HG03280 (cell line): ENCODE measurements around the gene SLC25A26.

Source experiments
- ATAC-seq: cut with Tn5 transposase; IDR thresholded peaks from one replicate; pipeline ENCODE4 v1.9.1; 2021; ENCODE audit warnings: mild to moderate bottlenecking, moderate library complexity; ENCODE audit not compliant: unreplicated experiment

The SLC25A26 gene, protein sequence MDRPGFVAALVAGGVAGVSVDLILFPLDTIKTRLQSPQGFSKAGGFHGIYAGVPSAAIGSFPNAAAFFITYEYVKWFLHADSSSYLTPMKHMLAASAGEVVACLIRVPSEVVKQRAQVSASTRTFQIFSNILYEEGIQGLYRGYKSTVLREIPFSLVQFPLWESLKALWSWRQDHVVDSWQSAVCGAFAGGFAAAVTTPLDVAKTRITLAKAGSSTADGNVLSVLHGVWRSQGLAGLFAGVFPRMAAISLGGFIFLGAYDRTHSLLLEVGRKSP

DNA sequence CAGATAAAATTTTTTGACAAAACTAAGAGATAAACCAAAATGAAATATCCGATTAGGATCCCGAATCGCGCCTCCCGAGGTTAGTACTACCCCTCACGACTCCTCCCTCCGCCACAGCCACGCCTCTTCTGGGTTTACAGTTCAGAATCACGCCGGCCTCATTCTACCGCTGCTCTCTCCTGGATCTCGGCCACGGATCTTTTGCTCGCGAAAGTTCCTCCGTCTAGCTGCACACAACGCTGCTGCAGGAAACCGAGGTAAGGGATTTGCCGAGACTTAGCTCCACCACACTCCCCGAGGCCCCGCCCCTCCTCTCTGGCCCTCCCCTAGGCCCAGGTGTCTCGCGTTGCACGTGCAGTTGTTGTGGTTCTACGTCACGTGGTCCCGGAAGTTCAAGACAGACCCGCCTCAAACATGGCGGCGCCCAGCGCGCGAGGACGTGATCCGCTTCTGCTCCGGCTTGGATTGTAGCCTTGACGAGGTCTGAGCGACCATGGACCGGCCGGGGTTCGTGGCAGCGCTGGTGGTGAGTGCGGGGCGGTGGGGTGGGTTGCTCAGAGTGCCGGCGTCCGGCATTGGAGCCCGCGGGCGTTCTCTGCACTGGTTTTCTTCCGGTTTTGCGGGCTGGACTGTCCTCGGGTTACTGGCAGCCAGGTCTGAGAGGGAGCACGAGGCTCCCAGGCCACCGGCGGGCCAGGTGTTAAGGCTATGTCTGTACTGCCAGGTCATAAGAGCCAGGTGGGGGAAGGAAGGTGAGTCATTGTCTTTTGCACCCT is at the start of gene SLC25A26:
TSS of gene SLC25A26 (plus strand) at position 400 of the 776 bp plus-strand sequence. CDS start at position 494, 94 bp downstream.
- peak; percentile 99 for ATAC-seq

DNA sequence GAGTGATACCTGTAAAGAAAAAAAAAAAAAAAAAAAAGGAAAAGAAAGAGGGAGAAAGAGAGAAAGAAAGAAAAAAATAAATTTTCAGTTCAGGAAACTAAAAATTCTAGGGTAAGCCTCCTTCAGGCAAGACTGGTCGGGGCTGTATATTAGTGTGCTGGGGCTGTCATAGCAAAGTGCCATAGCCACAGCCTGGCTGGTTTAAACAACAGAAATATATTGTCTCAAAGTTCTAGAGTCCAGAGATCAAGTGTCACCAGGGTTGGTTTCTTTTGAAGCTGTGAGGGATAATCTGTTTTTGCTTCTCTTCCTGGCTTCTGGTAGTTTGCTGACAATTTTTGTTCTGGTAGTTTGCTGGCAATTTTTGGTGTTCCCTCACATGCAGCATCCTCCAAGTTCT is 48.4 kb upstream of the SLC25A26 start:
- ATAC-seq: no peak

DNA sequence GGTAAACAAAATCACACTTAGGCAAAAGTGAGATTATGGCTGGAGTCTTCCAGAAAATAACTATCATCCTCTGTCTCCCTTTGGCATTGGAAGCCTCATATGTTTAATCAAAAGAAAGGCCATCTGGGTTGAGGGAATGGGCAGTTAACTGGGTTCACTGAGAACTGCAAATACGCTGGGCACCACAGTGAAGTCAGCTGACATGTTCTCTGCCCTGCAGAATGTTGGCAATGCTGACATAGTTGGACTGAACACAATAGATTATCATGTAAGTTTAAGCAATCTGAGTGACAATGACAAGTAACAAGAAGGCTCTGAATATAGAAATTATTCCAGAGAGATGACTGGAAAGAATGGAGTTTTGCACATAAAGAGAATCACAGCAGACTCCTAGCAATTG is 43.8 kb upstream of the SLC25A26 start:
- ATAC-seq: no peak

DNA sequence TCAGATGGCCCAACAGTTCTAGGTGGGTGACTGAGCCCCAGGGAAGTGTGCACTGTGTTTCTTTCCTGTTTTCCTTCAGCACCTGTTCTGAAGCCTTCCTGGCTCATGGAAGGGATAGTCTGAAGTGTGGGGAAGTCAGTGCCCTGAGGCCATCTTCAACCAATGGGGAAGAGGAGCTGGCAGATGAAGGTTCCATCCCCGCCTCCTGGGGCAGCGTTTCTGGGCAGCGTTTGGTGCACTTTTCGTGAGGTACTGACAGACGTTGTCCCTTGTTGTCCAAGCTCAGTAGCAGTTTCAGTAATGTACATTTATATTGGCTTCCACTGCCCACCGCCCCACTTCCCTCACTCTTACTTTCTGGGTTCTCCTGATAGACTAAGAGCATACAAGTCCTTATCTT is 42.6 kb upstream of the SLC25A26 start:
- ATAC-seq: no peak

DNA sequence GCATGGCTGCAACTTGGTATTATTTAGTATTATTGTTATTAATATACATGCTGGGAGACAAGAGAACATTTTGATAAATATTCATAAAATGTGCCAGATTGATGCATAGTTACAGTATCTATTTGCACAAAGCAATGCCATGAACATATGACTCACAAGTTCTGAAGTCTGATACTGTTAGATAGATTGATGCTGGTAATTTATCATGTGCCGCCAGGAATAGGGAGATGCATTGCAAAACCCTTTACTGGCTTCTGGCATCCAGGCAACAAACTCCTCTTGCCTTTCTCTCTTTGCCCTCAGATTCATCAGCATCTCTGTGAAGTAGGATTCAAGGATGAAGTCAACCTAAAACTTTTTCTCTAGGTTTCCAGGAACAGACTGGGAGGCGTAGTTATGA is 41.0 kb upstream of the SLC25A26 start:
- ATAC-seq: no peak

DNA sequence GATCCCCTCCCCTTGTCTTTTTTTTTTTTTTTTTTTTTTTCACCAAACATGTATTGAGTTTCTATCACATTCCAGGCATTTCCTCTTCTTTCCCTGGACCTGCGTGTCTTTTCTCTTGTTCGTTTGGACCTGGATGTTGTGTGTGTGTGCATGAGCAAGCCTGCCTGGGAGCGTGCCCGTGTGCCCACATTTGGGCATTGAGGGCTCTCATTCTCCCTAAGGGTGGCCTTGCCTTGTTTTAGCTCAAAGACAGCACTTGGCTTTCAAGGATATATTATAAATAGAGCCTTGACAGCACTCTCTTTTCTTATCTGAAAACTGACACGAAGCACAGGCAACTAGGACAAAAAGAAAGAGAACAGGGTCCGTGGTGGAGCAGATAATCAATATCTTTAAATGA is 39.0 kb upstream of the SLC25A26 start:
- no peak for ATAC-seq

DNA sequence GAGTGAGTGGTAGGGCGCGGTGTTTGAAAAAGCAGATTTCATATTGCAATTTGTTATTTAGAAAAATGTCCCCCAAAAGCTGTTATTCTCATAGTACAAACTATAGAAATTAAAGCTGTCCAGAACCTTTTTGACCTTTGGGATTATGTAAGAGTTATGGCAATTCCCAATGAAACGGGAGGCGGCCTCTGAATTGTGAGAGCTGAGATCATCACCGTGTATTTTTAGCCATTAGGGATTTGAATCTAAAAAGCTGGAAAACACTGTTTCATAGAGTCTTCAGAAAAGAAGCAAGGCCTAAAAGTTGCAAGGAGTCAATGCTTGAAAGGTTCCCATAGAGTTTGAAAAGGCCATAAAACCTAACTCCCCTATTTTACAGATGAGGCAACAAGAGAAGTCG is 38.6 kb upstream of the SLC25A26 start:
- ATAC-seq: no peak

DNA sequence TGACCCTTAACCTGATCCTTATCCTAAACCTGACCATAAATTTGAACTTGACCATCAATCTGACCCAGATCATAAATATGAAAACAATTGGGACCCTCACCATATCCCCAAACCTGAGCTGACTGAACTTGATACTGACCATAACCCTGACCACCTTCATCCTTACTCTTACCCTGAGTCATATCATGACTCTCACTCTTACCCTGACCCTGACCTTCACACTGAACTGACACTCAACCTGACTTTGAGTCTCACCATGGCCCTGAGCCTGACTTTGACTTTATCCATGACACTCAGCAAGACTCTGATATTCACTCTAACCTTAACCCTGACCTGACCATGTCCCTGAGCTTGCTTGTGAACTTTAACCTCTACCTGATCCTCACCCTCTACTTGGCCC is 34.3 kb upstream of the SLC25A26 start:
- ATAC-seq: no peak

DNA sequence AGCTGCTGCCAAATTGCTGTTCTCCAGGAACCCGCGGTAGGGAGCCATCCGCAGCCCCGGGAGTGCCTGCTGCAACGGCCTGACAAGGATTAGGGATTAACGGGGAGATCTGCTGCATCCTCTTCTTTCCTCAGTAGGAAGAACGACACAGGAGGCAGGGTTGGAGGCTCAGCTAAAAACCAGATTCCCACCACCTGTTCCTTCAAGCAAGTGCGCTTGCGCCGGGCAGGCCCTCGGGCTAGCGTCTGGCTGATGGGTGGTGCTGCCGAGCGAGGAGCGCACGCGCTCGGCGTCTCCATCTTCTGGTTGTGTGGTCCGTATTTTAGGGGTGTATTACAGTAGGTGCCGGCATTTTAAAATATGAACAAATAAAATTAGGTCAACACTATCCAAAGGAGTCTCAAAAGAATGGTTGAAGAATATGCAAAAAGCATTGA is 25.4 kb upstream of the SLC25A26 start:
- ATAC-seq: no peak

DNA sequence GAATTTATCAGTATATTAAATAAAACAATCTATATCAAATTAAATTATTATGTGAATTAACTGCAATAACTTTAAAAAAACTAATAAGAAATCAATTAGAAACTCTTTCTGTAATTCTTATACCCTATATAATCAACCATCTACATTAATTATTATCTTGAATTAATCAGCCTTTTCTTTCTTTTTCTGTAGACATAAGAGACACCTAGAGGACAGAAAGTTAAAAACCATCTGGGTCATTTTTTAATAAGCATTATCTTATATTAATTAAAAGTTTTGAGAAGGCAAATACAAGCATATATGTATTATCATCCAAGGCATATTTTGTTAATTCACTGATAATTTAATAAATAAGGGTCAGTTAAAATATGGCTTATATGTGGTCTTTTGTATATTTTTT is 24.2 kb upstream of the SLC25A26 start:
- no peak for ATAC-seq

DNA sequence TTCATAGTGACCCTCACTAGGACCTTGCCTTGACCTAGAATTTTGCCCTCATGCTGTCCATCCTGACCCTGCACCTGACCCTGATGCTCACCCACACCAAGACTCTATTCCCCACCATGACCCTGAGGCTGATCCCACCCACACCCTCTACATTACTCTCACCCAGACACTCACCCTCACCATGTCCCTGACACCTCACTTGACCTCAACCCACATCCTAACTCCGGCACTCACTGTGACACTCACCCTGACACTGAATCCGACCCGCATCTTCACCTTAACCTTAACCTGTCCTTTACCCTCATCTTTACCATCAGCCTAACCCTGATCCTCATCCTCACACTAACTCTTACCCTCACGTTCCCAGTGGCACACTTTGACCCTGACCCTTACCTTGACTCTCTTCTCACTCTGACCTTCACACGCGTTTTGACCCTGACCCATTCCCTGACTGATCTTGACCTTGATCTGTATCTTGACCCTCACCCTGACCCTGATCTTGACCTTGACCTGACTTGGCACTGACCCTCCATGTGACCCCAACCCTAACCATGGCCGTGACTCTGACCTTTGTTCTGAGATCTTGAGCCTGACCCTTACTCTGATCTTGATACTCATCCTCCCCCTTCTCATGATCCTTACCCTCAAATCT is 22.2 kb upstream of the SLC25A26 start:
- no peak for ATAC-seq

DNA sequence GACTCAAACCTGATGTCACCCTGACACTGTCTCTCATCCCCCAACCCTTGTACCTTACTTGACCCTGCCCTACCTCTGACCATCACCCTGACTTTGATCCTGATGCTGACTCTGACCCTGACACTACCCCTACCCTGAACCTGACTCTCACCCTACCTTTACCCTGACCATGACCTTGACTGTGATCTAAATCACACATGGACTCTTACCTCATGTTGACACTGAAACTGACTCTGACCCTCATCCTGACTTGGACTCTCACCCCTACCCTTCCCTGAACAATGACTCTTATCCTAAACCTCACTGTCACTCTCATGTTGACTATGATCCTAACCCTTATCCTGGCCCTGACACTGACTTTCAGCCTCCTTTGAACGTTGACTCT is 21.7 kb upstream of the SLC25A26 start:
- ATAC-seq: no peak

DNA sequence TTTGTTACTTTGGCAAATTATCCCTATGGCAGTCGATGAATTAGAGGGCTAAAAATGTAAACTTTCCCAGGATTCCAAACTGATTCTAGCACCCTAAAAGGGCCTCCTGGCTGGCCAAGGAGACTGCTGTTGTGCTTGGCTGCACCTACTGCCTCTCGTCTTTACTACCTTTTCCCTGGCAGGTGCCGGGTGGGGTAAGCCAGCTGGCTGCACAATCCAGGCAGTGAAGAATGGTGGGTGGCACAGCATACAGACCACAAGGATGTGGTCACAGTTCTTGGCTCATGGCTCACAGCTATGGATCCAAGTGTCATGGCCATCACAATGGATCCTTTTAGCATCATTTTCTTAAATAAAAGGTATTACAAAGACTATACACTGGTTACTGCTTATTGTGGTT is 20.7 kb upstream of the SLC25A26 start:
- no peak for ATAC-seq

DNA sequence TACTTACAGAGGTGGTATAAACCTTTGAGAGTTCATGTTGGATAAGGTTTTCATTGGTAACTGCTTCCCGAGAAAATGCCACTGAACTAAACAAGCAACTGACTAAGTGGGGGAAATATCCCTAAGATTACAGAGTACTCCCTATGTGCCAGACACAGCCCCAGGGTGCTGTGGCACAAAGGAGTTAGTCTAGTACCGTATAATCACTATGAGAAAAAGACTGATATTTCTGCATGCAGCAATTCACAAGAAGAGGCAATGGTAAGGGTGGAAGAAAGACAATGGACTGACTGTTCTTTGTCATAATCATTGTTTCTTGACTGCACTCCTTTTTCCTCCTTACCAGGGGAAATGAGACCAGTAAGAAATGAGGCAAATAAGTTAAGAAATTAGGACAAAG is 20.0 kb upstream of the SLC25A26 start:
- no peak for ATAC-seq

DNA sequence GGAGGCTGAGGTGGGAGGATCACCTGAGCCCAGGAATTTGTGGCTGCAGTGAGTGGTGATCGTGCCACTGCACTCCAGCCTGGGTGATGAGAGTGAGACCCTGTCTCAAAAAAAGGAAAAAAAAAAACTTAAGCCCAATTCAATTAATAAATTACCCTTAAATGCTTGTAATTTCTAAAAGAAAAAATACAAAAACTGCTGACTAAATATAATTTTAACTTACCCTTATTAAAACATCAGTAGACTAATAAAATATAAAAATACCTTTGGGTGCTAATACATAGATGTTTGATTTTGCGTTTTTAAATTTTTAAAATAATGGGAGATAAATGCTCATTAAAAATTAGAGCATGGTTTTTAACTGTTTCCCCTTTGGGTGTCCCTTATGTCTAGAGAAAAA is 17.5 kb upstream of the SLC25A26 start:
- ATAC-seq: no peak

DNA sequence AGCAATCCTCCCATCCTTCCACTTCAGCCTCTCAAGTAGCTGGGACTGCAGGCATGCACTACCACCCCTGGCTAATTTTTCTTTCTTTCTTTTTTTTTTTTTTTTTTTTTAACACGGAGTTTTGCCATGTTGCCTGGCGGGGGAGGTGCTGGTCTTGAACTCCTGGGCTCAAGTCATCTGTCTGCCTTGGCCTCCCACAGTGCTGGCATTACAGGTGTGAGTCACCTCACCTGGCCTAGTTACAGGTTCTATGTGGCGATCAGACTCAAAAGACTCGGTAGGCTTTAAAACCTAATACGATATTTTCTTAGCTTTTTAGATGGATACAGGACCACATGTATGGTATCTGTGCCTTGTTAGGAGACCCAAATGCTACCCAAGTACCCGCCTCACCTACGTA is 14.0 kb upstream of the SLC25A26 start:
- no peak for ATAC-seq

DNA sequence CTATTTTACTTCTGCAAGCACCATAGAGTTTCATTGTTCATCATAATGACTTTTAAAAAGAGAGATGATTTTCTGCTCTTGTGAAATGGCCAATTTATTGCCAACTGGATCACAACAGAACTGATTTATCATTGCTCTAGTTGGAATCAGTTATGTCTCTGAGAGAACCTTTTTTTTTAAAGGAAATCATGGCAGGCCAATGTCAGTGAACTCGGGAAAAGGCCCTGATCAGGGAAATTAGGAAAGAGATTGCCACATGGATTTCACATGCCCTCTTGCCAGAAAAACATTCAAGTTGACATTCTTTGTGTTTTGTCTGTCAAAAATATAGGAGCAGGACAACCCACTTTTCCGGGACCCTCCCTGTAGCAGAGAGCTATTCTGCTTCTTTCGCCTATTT is 12.6 kb upstream of the SLC25A26 start:
- ATAC-seq: no peak

DNA sequence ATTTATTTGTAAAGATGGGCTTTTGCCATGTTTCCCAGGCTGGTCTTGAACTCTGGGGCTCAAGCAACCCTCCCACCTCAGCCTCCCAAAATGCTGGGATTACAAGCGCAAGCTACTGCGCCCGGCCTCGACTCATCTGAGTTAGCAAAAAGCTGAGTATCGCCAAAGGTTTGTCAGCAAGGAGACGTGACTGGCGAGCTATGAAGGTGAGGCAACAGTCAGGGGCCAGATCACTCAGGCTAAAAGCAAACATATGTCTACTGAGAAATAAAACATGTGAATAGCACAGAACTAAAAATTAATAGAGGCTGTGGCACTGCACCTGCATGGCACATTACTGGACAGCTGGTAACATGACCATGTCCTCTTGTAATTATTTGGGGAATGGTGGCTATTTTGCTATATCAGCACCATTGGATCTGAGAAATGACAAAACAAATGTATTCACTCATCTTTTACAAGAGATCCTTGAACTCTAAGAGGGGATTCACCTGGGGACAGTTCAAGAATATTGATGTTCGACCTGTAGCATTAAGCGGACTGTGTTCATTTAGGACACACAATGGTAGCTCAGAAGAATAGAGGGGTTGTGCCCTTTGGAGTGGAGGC is 10.0 kb upstream of the SLC25A26 start:
- no peak for ATAC-seq

DNA sequence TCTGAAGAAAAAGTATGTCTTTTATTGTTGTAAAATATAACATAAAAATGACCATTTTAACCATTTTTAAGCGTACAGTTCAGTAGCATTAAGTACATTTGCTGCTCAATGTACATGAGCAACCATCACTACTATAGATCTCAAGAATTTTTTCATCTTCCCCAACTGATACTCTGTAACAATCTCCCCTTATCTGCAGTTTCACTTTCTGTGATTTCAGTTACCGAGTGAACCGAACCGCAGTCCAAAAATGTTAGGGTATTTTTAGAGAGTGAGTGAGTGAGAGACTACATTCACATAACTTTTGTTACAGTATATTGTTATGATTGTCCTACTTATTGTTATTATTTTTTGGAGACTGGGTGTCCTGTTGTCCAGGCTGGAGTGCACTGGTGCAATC is 9.0 kb upstream of the SLC25A26 start:
- ATAC-seq: peak; percentile 85

DNA sequence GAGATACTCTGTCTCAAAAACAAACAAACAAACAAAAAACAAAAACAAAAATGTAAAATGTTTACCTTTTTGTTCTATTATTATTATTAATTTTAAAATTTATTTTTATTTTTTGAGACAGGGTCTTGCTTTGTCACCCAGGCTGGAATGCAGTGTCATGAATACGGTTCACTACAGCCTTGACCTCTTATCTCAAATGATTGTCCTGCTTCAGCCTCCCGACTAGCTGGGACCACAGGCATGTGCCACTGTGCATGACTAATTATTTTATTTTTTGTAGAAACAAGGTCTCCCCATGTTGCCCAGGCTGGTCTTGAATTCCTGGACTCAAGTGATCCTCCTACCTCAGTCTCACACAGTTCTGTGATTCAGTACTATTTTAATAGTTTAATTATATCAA is 5.7 kb upstream of the SLC25A26 start:
- ATAC-seq: no peak

DNA sequence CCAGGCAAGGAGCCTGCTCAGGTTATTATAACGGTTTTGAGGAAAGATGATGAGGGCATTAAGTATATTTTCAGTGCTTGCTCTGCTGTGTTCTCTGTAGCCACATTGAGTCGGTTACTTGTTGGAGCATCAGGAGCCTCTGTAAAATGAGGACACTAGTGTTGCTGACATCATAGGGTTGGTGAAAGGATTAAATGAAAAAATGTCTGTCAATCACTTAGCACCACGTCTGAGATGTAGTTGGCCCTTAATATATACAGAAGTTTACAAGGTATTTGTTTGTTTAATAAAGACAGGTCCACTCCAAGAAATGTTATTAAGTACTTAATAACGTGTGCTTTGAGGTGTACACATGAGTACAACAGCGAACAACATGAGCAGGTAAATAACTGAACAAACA is 735 bp upstream of the SLC25A26 start:
- ATAC-seq: no peak

DNA sequence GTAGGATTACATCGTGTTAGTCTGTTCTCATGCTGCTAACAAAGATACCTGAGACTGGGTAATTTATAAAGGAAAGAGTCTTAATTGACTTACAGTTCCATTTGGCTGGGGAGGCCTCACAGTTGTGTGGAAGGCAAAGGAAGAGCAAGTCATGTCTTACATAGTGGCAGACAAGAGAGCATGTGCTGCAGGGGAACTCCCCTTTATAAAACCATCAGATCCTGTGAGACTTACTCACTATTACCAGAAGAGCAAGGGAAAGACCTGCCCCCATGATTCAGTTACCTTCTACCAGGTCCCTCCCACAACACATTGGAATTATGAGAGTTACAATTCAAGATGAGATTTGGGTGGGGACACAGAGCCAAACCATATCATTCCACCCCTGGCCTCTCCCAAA is 3.4 kb downstream of the SLC25A26 start:
- ATAC-seq: no peak
